IMR-90 (cell line): ENCODE data around the gene PTX3. TPM values are rescaled to one million over a fixed set of nuclear protein-coding genes. Genes with fewer than 3 reads are reported as not detected.

Experiments
- ATAC-seq: fragments of 200-7000 bp; cut with Tn5 transposase; 2 replicates; pipeline ENCODE4 v1.9.1; 2020; ENCODE audit warnings: low read depth, mild to moderate bottlenecking, moderate library complexity
- BruUV-seq: library from RNA; stranded (reverse); fragments of 400-500 nt; replicated peaks from 2 replicates; lab custom pipeline; 2021; lab: Mats Ljungman, UMichigan
- CTCF ChIA-PET: fragments of 300-600 bp; formaldehyde crosslinking; extraction: SDS; loops from one replicate; lab custom pipeline; 2021; ENCODE audit warnings: antibody characterized with exemption; lab: Yijun Ruan, JAX
- POLR2A ChIA-PET: fragments of 300-600 bp; sonication (Branson Sonifier 250); formaldehyde crosslinking; loops from one replicate; lab custom pipeline; 2022; ENCODE audit warnings: antibody characterized with exemption; ENCODE audit not compliant: unreplicated experiment; lab: Charles Lee
- DNase-seq: peaks from one replicate; pipeline ENCODE4 v3.0.0; 2013
- H2AFZ ChIP-seq: replicated peaks from 2 replicates; pipeline ENCODE3; 2013; ENCODE audit warnings: low read length, mild to moderate bottlenecking; ENCODE audit not compliant: poor library complexity
- H2AK5ac ChIP-seq: 2 replicates; pipeline ENCODE4 v1.6.1; 2013; ENCODE audit warnings: low read depth, low read length, inconsistent platforms
- H2AK9ac ChIP-seq: replicated peaks from 2 replicates; pipeline ENCODE3; 2013; ENCODE audit warnings: mild to moderate bottlenecking, low read depth, low read length, moderate library complexity; ENCODE audit not compliant: poor library complexity
- H2BK120ac ChIP-seq: 2 replicates; pipeline ENCODE4 v1.6.1; 2013; ENCODE audit warnings: low read depth, low read length, inconsistent platforms
- H2BK15ac ChIP-seq: 3 replicates; pipeline ENCODE4 v1.6.1; 2013; ENCODE audit warnings: low read depth, low read length, inconsistent platforms
- H2BK20ac ChIP-seq: 2 replicates; pipeline ENCODE4 v1.6.1; 2013; ENCODE audit warnings: low read depth, mild to moderate bottlenecking, inconsistent platforms, low read length, moderate library complexity
- H2BK5ac ChIP-seq: 2 replicates; pipeline ENCODE4 v1.6.1; 2013; ENCODE audit warnings: mild to moderate bottlenecking, low read depth, low read length, inconsistent platforms; ENCODE audit not compliant: poor library complexity, severe bottlenecking
- H3K14ac ChIP-seq: replicated peaks from 2 replicates; pipeline ENCODE4 v1.6.1; 2013; ENCODE audit warnings: low read depth, low read length, inconsistent platforms
- H3K18ac ChIP-seq: 2 replicates; pipeline ENCODE4 v1.6.1; 2013; ENCODE audit warnings: low read depth, low read length, control low read depth
- H3K23ac ChIP-seq: 2 replicates; pipeline ENCODE4 v1.6.1; 2013; ENCODE audit warnings: low read depth, low read length, inconsistent platforms
- H3K27ac ChIP-seq: 2 replicates; pipeline ENCODE4 v1.5.1; 2013; ENCODE audit warnings: mild to moderate bottlenecking, control low read depth, low read length; ENCODE audit not compliant: insufficient read depth
- H3K27me3 ChIP-seq: 2 replicates; pipeline ENCODE4 v1.6.1; 2013; ENCODE audit warnings: low read length; ENCODE audit not compliant: control insufficient read depth, insufficient read depth
- H3K36me3 ChIP-seq: 2 replicates; pipeline ENCODE4 v1.6.1; 2013; ENCODE audit warnings: low read length, mixed read lengths; ENCODE audit not compliant: control insufficient read depth, insufficient read depth
- H3K4ac ChIP-seq: 2 replicates; pipeline ENCODE4 v1.6.1; 2013; ENCODE audit warnings: low read depth, low read length, inconsistent platforms
- H3K4me1 ChIP-seq: 2 replicates; pipeline ENCODE4 v1.6.1; 2013; ENCODE audit warnings: low read length, mixed read lengths; ENCODE audit not compliant: control insufficient read depth, insufficient read depth
- H3K4me2 ChIP-seq: 2 replicates; pipeline ENCODE4 v1.6.1; 2013; ENCODE audit warnings: low read depth, mild to moderate bottlenecking, control low read depth, low read length, moderate library complexity
- H3K4me3 ChIP-seq: 2 replicates; pipeline ENCODE4 v1.5.1; 2013; ENCODE audit warnings: low read depth, mild to moderate bottlenecking, control low read depth, low read length, moderate library complexity; ENCODE audit not compliant: insufficient read depth
- H3K56ac ChIP-seq: 2 replicates; pipeline ENCODE4 v1.6.1; 2013; ENCODE audit warnings: low read length, inconsistent platforms; ENCODE audit not compliant: insufficient read depth; ENCODE audit errors: extremely low read depth
- H3K79me1 ChIP-seq, 2 experiments: 2 replicates each; pipeline ENCODE4 v1.6.1; 2013; ENCODE audit warnings: low read length in 2 of 2, inconsistent platforms in 1 of 2, low read depth in 1 of 2
- H3K9ac ChIP-seq: 2 replicates; pipeline ENCODE4 v1.6.1; 2013; ENCODE audit warnings: low read depth, low read length, control low read depth
- H3K9me1 ChIP-seq: 2 replicates; pipeline ENCODE4 v1.6.1; 2013; ENCODE audit warnings: low read length, inconsistent platforms; ENCODE audit not compliant: insufficient read depth
- H3K9me3 ChIP-seq: 2 replicates; pipeline ENCODE4 v1.6.1; 2013; ENCODE audit warnings: low read length; ENCODE audit not compliant: control insufficient read depth, insufficient read depth
- H4K20me1 ChIP-seq: 2 replicates; pipeline ENCODE4 v1.6.1; 2013; ENCODE audit warnings: low read length, inconsistent platforms; ENCODE audit not compliant: insufficient read depth
- H4K5ac ChIP-seq: 2 replicates; pipeline ENCODE4 v1.6.1; 2013; ENCODE audit warnings: mild to moderate bottlenecking, low read depth, low read length, control low read depth
- H4K8ac ChIP-seq, 2 experiments: 2 replicates each; pipeline ENCODE4 v1.6.1; 2013; ENCODE audit warnings: low read depth in 2 of 2, low read length in 2 of 2, control low read depth in 1 of 2, inconsistent platforms in 1 of 2
- H4K91ac ChIP-seq: 2 replicates; pipeline ENCODE4 v1.6.1; 2013; ENCODE audit warnings: low read depth, low read length, inconsistent platforms; ENCODE audit not compliant: insufficient read depth
- ELK1 ChIP-seq: fragments of 150-350 bp; IDR thresholded peaks from 2 replicates; pipeline ENCODE4 v1.6.1; 2016; ENCODE audit warnings: low read depth, mild to moderate bottlenecking, low read length, moderate library complexity, borderline replicate concordance
- MAZ ChIP-seq: IDR thresholded peaks from 2 replicates; pipeline ENCODE4 v1.6.1; 2012; ENCODE audit warnings: low read depth, mild to moderate bottlenecking, low read length, improper control_type of control experiment, moderate library complexity, borderline replicate concordance
- MXI1 ChIP-seq: IDR thresholded peaks from 2 replicates; pipeline ENCODE4 v1.6.1; 2012; ENCODE audit warnings: low read depth, mild to moderate bottlenecking, low read length, moderate library complexity, borderline replicate concordance
- WGBS, 2 experiments: methylation state at CpG; one replicate each; pipeline versions ENCODE4 v1.1.5 to v1.1.7; 2013; ENCODE audit warnings: missing lambda C conversion rate in 2 of 2; ENCODE audit not compliant: insufficient read length in 1 of 2; ENCODE audit errors: extremely low coverage in 2 of 2; 5-methylcytosine and 5-hydroxymethylcytosine counted together
- dilution Hi-C: fragments of 300-500 bp; cut with HindIII; formaldehyde crosslinking; loops from one replicate; pipeline ENCODE4 v1.14.3; 2018; ENCODE audit warnings: low sequenced_read_pairs; ENCODE audit not compliant: unreplicated experiment
- in situ Hi-C: fragments of 300-500 bp; cut with MboI; formaldehyde crosslinking; loops from 3 replicates; pipeline ENCODE4 v1.14.3; 2019; ENCODE audit warnings: low sequenced_read_pairs, inconsistent platforms, mixed read lengths
- intact Hi-C: fragments of 100-400 bp; cut with micrococcal nuclease; formaldehyde crosslinking; loops from 2 replicates; pipeline ENCODE4 v1.10.0; 2022
- polyA plus RNA-seq, 3 experiments: library from polyadenylated mRNA; depleted of rRNA; stranded (reverse); fragments of >200 nt; gene quantifications; 2 replicates each; pipeline ENCODE4 v1.2.3, GENCODE V29; 2012; ENCODE audit warnings: low replicate concordance in 1 of 3
- total RNA-seq: library from RNA; depleted of rRNA; stranded (reverse); fragments of >200 nt; gene quantifications from 2 replicates; pipeline ENCODE4 v1.2.3, GENCODE V29; 2012

Gene PTX3
- total and polyA plus RNA-seq, 2 of the 4 experiments (the other 2 are of a cell fraction), result 97.9 to 135 TPM

GRCh38 chr3:157465741-157466140, 29.1 kb downstream of the PTX3 start:
- H4K91ac ChIP-seq, result peak overlapping the region; percentile 35; the same call in 1 of the 2 replicates
- H3K9ac ChIP-seq, result no peak overlapping the region
- peak overlapping the region; percentile 21 for H2BK120ac ChIP-seq
- H4K20me1 ChIP-seq, result no peaks in the 10 kb centered on the region
- ATAC-seq (no peak), DNase-seq (no peak)
- no peak overlapping the region for H2AFZ ChIP-seq
- 0 out of 4 replicates have a peak overlapping the region, but pooled peaks of 1 of the 2 experiments have one; percentile 55 for H4K8ac ChIP-seq
- H3K14ac ChIP-seq, result peak overlapping the region; percentile 40; the same call in 1 of the 2 replicates
- no peak overlapping the region for H2AK9ac ChIP-seq
- H3K27me3 ChIP-seq, result no peaks in the 10 kb centered on the region
- H2BK5ac ChIP-seq, result no peak overlapping the region
- H3K9me1 ChIP-seq, result peaks cover 11% of the 10 kb centered on the region
- no peak overlapping the region for H3K23ac ChIP-seq
- BruUV-seq, result no TSS peak
- no peak overlapping the region for H3K4me3 ChIP-seq
- peak overlapping the region; percentile 64; the same call in 1 of the 3 replicates for H2BK15ac ChIP-seq
- TF ChIP-seq MXI1 (no peak), MAZ (no peak), ELK1 (no peak)
- H3K36me3 ChIP-seq, result no peaks in the 10 kb centered on the region
- no peaks in the 10 kb centered on the region for H3K9me3 ChIP-seq
- peak overlapping the region; percentile 44; the same call in 1 of the 2 replicates for H4K5ac ChIP-seq
- H2AK5ac ChIP-seq, result peak overlapping the region; percentile 33; the same call in 1 of the 2 replicates
- H3K4ac ChIP-seq, result peak overlapping the region; percentile 53; the same call in 1 of the 2 replicates
- peaks cover 21% of the 10 kb centered on the region for H3K4me1 ChIP-seq
- H3K18ac ChIP-seq, result peak overlapping the region; percentile 81; the same call in 1 of the 2 replicates
- no CpG with 5 or more reads among the region's 1 CpG for WGBS, 2 experiments
- peaks cover 3 to 6% of the 10 kb centered on the region in 2 experiments; a peak in 3 of 4 replicates for H3K79me1 ChIP-seq
- in situ Hi-C loops (no loop called here), dilution Hi-C loops (no loop called here), intact Hi-C loops (no loop called here)
- peak overlapping the region; percentile 78 for H2BK20ac ChIP-seq
- H3K56ac ChIP-seq, result no peak overlapping the region
- ChIA-PET POLR2A (interaction anchor here (0.7 kb wide), 1 partner anchor 291 kb away, joined by 3 read pairs; no protein-coding TSS in a partner anchor), CTCF (interaction anchor here (1.5 kb wide), 1 partner anchor 131 kb away, joined by 4 read pairs; no protein-coding TSS in a partner anchor)
- no peak overlapping the region for H3K4me2 ChIP-seq
- peak overlapping the region; percentile 16; the same call in 1 of the 2 replicates for H3K27ac ChIP-seq
